ENCODE measurements around the gene MYO1A. TPM values are rescaled to one million over a fixed set of nuclear protein-coding genes. Genes with fewer than 3 reads are reported as not detected.

The MYO1A gene
- total and polyA plus RNA-seq, 10 of the 15 experiments (the other 5 are each of a cell fraction or from before 2014, with no cell fraction given), result 0.01 to 0.34 (median 0.15) TPM; not detected in 2

DNA sequence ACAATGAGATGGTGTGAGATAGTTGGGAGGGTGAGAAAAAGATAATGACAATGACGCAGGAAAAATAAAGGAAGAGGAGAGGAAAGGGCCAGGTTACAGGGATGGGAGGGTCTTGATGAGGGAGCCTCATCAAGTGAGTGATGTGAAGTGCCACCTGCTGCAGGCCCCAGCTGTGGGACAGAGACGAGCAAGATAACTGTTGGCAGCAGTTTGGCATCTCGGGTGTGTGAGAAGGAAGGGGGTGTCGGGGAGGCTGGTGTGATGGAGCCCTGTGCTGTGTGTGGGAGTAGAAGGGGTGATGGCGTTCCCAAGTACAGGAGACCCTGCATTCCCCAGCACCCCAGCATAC is 22.1 kb downstream of the MYO1A start (continued):
- TF ChIP-seq, protein P1, sequence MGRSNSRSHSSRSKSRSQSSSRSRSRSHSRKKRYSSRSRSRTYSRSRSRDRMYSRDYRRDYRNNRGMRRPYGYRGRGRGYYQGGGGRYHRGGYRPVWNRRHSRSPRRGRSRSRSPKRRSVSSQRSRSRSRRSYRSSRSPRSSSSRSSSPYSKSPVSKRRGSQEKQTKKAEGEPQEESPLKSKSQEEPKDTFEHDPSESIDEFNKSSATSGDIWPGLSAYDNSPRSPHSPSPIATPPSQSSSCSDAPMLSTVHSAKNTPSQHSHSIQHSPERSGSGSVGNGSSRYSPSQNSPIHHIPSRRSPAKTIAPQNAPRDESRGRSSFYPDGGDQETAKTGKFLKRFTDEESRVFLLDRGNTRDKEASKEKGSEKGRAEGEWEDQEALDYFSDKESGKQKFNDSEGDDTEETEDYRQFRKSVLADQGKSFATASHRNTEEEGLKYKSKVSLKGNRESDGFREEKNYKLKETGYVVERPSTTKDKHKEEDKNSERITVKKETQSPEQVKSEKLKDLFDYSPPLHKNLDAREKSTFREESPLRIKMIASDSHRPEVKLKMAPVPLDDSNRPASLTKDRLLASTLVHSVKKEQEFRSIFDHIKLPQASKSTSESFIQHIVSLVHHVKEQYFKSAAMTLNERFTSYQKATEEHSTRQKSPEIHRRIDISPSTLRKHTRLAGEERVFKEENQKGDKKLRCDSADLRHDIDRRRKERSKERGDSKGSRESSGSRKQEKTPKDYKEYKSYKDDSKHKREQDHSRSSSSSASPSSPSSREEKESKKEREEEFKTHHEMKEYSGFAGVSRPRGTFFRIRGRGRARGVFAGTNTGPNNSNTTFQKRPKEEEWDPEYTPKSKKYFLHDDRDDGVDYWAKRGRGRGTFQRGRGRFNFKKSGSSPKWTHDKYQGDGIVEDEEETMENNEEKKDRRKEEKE (IDR thresholded peaks at IDR 0.05), result no peak
- TF ChIP-seq YY1 (IDR thresholded peaks at IDR 0.05; ENCODE audit: low read depth, low read length) (no peak), SREBF1 (IDR thresholded peaks at IDR 0.05; ENCODE audit: low read length) (no peak), ETV6 (conservative IDR thresholded peaks at IDR 0.05 in 1 of 2, IDR thresholded peaks at IDR 0.05 in 1 of 2; ENCODE audit: borderline replicate concordance in 1 of 2, low read depth in 1 of 2) (no peak)
- TF ChIP-seq, protein P2, sequence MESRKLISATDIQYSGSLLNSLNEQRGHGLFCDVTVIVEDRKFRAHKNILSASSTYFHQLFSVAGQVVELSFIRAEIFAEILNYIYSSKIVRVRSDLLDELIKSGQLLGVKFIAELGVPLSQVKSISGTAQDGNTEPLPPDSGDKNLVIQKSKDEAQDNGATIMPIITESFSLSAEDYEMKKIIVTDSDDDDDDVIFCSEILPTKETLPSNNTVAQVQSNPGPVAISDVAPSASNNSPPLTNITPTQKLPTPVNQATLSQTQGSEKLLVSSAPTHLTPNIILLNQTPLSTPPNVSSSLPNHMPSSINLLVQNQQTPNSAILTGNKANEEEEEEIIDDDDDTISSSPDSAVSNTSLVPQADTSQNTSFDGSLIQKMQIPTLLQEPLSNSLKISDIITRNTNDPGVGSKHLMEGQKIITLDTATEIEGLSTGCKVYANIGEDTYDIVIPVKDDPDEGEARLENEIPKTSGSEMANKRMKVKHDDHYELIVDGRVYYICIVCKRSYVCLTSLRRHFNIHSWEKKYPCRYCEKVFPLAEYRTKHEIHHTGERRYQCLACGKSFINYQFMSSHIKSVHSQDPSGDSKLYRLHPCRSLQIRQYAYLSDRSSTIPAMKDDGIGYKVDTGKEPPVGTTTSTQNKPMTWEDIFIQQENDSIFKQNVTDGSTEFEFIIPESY (IDR thresholded peaks at IDR 0.05), result no peak
- TF ChIP-seq, protein P3, sequence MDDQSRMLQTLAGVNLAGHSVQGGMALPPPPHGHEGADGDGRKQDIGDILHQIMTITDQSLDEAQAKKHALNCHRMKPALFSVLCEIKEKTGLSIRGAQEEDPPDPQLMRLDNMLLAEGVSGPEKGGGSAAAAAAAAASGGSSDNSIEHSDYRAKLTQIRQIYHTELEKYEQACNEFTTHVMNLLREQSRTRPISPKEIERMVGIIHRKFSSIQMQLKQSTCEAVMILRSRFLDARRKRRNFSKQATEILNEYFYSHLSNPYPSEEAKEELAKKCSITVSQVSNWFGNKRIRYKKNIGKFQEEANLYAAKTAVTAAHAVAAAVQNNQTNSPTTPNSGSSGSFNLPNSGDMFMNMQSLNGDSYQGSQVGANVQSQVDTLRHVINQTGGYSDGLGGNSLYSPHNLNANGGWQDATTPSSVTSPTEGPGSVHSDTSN (IDR thresholded peaks at IDR 0.05; ENCODE audit: insufficient replicate concordance, low read depth, low read length), result no peak
- TF ChIP-seq, protein P4, sequence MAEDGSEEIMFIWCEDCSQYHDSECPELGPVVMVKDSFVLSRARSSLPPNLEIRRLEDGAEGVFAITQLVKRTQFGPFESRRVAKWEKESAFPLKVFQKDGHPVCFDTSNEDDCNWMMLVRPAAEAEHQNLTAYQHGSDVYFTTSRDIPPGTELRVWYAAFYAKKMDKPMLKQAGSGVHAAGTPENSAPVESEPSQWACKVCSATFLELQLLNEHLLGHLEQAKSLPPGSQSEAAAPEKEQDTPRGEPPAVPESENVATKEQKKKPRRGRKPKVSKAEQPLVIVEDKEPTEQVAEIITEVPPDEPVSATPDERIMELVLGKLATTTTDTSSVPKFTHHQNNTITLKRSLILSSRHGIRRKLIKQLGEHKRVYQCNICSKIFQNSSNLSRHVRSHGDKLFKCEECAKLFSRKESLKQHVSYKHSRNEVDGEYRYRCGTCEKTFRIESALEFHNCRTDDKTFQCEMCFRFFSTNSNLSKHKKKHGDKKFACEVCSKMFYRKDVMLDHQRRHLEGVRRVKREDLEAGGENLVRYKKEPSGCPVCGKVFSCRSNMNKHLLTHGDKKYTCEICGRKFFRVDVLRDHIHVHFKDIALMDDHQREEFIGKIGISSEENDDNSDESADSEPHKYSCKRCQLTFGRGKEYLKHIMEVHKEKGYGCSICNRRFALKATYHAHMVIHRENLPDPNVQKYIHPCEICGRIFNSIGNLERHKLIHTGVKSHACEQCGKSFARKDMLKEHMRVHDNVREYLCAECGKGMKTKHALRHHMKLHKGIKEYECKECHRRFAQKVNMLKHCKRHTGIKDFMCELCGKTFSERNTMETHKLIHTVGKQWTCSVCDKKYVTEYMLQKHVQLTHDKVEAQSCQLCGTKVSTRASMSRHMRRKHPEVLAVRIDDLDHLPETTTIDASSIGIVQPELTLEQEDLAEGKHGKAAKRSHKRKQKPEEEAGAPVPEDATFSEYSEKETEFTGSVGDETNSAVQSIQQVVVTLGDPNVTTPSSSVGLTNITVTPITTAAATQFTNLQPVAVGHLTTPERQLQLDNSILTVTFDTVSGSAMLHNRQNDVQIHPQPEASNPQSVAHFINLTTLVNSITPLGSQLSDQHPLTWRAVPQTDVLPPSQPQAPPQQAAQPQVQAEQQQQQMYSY (CRISPR knock-in tag; IDR thresholded peaks at IDR 0.05), result no peak

Measured in GM12878 (cell line).